SK-N-SH (cell line): ENCODE results near the gene SND1. TPM values are rescaled to one million over a fixed set of nuclear protein-coding genes. Genes with fewer than 3 reads are reported as not detected.

ENCODE experiments used
- CTCF ChIA-PET: fragments of 300-600, 350-600 bp; formaldehyde crosslinking; extraction: SDS; loops from one replicate; lab custom pipeline; 2021; lab: Yijun Ruan, JAX
- POLR2A ChIA-PET: fragments of 350-600 bp; sonication (Branson Sonifier 250); formaldehyde crosslinking; extraction: SDS; loops from one replicate; lab custom pipeline; 2020; ENCODE audit warnings: antibody characterized with exemption, inconsistent platforms; lab: Yijun Ruan, JAX
- DNase-seq: peaks from one replicate; pipeline ENCODE4 v3.0.0; 2012
- H2AFZ ChIP-seq: fragments of 200-600 bp; sonication (generic); 2 replicates; pipeline ENCODE4 v1.8.1; 2016; ENCODE audit warnings: antibody characterized with exemption, mild to moderate bottlenecking, low read depth
- H3F3A ChIP-seq: fragments of 200-600 bp; sonication (generic); replicated peaks from 2 replicates; pipeline ENCODE3; 2016; ENCODE audit warnings: antibody characterized with exemption, mild to moderate bottlenecking; ENCODE audit not compliant: insufficient read depth
- H3K27ac ChIP-seq, 2 experiments: fragments of 200-500 bp in 1 of 2; fragments of 200-600 bp in 1 of 2; sonication (Bioruptor generic) in 1 of 2; sonication (generic), shearing (Covaris generic) in 1 of 2; 2 replicates each; pipeline versions ENCODE4 v1.5.1 to v1.6.1; 2014 to 2016; ENCODE audit warnings: low read depth in 2 of 2, inconsistent platforms in 1 of 2, low read length in 1 of 2, mild to moderate bottlenecking in 1 of 2, mixed read lengths in 1 of 2
- H3K27me3 ChIP-seq: fragments of 200-600 bp; sonication (generic), shearing (Covaris generic); 2 replicates; pipeline ENCODE4 v1.6.1; 2016; ENCODE audit warnings: mixed run types; ENCODE audit not compliant: insufficient read depth
- H3K36me3 ChIP-seq, 2 experiments: fragments of 200-500 bp in 1 of 2; fragments of 200-600 bp in 1 of 2; sonication (Bioruptor generic) in 1 of 2; sonication (generic) in 1 of 2; replicated peaks in 1 of 2; 2 replicates each; pipeline versions ENCODE3 to v1.5.1; 2014 to 2016; ENCODE audit warnings: low read length in 1 of 2, mild to moderate bottlenecking in 1 of 2; ENCODE audit not compliant: insufficient read depth in 2 of 2, control insufficient read depth in 1 of 2
- H3K4me1 ChIP-seq, 2 experiments: fragments of 200-500 bp in 1 of 2; fragments of 200-600 bp in 1 of 2; sonication (Bioruptor generic) in 1 of 2; sonication (generic), shearing (Covaris generic) in 1 of 2; 2 replicates each; pipeline versions ENCODE4 v1.5.1 to v1.6.1; 2014 to 2016; ENCODE audit warnings: low read depth in 1 of 2, low read length in 1 of 2, mixed run types in 1 of 2; ENCODE audit not compliant: insufficient read depth in 2 of 2, control insufficient read depth in 1 of 2
- H3K4me2 ChIP-seq: fragments of 200-600 bp; sonication (generic), shearing (Covaris generic); 2 replicates; pipeline ENCODE4 v1.6.1; 2017; ENCODE audit warnings: mixed run types
- H3K4me3 ChIP-seq, 2 experiments: fragments of 200-500 bp in 1 of 2; fragments of 200-600 bp in 1 of 2; sonication (Bioruptor generic) in 1 of 2; sonication (generic), shearing (Covaris generic) in 1 of 2; 2 replicates each; pipeline versions ENCODE4 v1.5.1 to v1.8.1; 2014 to 2016; ENCODE audit warnings: low read depth in 2 of 2, inconsistent platforms in 1 of 2, low read length in 1 of 2, mild to moderate bottlenecking in 1 of 2, mixed read lengths in 1 of 2, moderate library complexity in 1 of 2
- H3K79me2 ChIP-seq: fragments of 200-600 bp; sonication (generic); 2 replicates; pipeline ENCODE4 v1.8.1; 2017; ENCODE audit warnings: mild to moderate bottlenecking; ENCODE audit not compliant: insufficient read depth
- H3K9ac ChIP-seq: fragments of 200-600 bp; sonication (generic); 2 replicates; pipeline ENCODE4 v1.6.1; 2017; ENCODE audit warnings: mixed run types
- H3K9me2 ChIP-seq: fragments of 200-600 bp; sonication (generic); 2 replicates; pipeline ENCODE4 v1.6.1; 2017; ENCODE audit warnings: mixed run types
- H3K9me3 ChIP-seq: fragments of 200-600 bp; sonication (generic); 2 replicates; pipeline ENCODE4 v1.6.1; 2017; ENCODE audit warnings: mixed run types, mild to moderate bottlenecking, moderate library complexity
- H4K20me1 ChIP-seq: fragments of 200-600 bp; sonication (generic); 2 replicates; pipeline ENCODE4 v1.6.1; 2017; ENCODE audit warnings: mild to moderate bottlenecking, mixed run types; ENCODE audit not compliant: insufficient read depth
- EZH2phosphoT487 ChIP-seq: fragments of 200-600 bp; sonication (generic); IDR thresholded peaks from 2 replicates; pipeline ENCODE4 v1.6.1; 2017; ENCODE audit warnings: low read depth, mixed run types, mild to moderate bottlenecking, antibody characterized with exemption, moderate library complexity, borderline replicate concordance
- FOSL2 ChIP-seq: IDR thresholded peaks from 2 replicates; pipeline ENCODE4 v1.4.0; 2012; ENCODE audit warnings: low read depth, mild to moderate bottlenecking, moderate library complexity, borderline replicate concordance
- JUND ChIP-seq: IDR thresholded peaks from 2 replicates; pipeline ENCODE4 v1.4.0; 2012
- NFIC ChIP-seq: IDR thresholded peaks from 2 replicates; pipeline ENCODE4 v1.4.0; 2012; ENCODE audit warnings: borderline replicate concordance
- NRF1 ChIP-seq: IDR thresholded peaks from 2 replicates; pipeline ENCODE4 v1.6.1; 2012; ENCODE audit warnings: low read depth, mild to moderate bottlenecking, low read length
- RFX5 ChIP-seq: IDR thresholded peaks from 2 replicates; pipeline ENCODE4 v1.6.1; 2012; ENCODE audit warnings: mild to moderate bottlenecking, improper control_type of control experiment, low read length
- SIN3A ChIP-seq: IDR thresholded peaks from 2 replicates; pipeline ENCODE4 v1.6.1; 2012; ENCODE audit warnings: low read depth, mild to moderate bottlenecking, low read length, moderate library complexity, borderline replicate concordance
- SMC3 ChIP-seq: IDR thresholded peaks from 2 replicates; pipeline ENCODE4 v1.6.1; 2012; ENCODE audit warnings: low read depth, low read length, improper control_type of control experiment
- TAF1 ChIP-seq: IDR thresholded peaks from 2 replicates; pipeline ENCODE4 v1.6.1; 2012; ENCODE audit warnings: low read depth, mild to moderate bottlenecking, low read length, moderate library complexity, borderline replicate concordance
- WGBS: methylation state at CpG from one replicate; pipeline ENCODE4 v1.1.6; 2017; ENCODE audit warnings: low lambda C conversion rate; 5-methylcytosine and 5-hydroxymethylcytosine counted together
- polyA plus RNA-seq, 3 experiments: library from polyadenylated mRNA; depleted of rRNA; stranded (reverse); fragments of >200 nt; gene quantifications; 2 replicates each; pipeline ENCODE4 v1.2.3, GENCODE V29; 2012
- TF ChIP-seq, protein P1 (sequence below): IDR thresholded peaks from 2 replicates; pipeline ENCODE4 v1.4.0; 2012; ENCODE audit warnings: low read depth, borderline replicate concordance
- TF ChIP-seq, protein P2 (sequence below): fragments of 150-350 bp; IDR thresholded peaks from 2 replicates; pipeline ENCODE4 v1.6.1; 2017; ENCODE audit warnings: antibody characterized with exemption, low read length, low read depth, borderline replicate concordance
- TF ChIP-seq, protein P3 (sequence below): IDR thresholded peaks from 2 replicates; pipeline ENCODE4; 2012
- TF ChIP-seq, protein P4 (sequence below): fragments of 200-600 bp; sonication (generic); IDR thresholded peaks from 2 replicates; pipeline ENCODE4 v1.6.1; 2017; ENCODE audit warnings: antibody characterized with exemption, mild to moderate bottlenecking, moderate library complexity
- TF ChIP-seq, protein P5 (sequence below): fragments of 150-350 bp; IDR thresholded peaks from 2 replicates; pipeline ENCODE4 v1.6.1; 2016; ENCODE audit warnings: mild to moderate bottlenecking, low read depth, low read length

The SND1 gene
- polyA plus RNA-seq, 1 of the 3 experiments (the other 2 are of a cell fraction), result 165 TPM

DNA sequence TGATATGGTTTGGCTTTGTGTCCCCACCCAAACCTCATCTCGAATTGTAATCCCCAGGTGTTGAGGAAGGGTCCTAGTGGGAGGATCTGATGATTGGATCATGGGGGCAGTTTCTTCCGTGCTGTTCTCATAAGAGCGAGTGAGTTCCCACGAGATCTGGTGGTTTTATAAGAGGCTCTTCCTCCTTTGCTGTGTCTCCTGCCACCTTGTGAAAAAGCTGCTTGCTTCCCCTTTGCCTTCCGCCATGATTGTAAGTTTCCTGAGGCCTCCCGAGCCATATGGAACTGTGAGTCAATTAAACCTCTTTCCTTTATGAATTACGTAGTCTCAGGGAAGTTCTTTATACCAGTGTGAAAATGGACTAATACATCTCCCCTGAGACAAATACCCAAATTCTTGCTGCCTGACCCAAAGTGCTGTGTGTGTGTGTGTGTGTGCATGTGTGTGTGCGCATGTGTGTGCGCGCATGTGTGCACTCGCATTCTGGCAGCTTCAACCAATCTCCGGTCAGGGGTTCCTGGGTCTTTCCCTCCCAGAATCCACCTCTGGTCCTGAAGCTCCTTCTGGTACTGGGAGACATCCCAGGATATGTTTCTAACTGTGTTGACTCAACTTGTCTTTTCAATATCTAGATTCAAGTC is 477.4 kb downstream of the SND1 start:
- H3K4me2 ChIP-seq, result no peak overlapping the region
- TF ChIP-seq, protein P1, sequence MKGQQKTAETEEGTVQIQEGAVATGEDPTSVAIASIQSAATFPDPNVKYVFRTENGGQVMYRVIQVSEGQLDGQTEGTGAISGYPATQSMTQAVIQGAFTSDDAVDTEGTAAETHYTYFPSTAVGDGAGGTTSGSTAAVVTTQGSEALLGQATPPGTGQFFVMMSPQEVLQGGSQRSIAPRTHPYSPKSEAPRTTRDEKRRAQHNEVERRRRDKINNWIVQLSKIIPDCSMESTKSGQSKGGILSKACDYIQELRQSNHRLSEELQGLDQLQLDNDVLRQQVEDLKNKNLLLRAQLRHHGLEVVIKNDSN, result no peak
- TF ChIP-seq EZH2phosphoT487, result no peak
- TF ChIP-seq, protein P2, sequence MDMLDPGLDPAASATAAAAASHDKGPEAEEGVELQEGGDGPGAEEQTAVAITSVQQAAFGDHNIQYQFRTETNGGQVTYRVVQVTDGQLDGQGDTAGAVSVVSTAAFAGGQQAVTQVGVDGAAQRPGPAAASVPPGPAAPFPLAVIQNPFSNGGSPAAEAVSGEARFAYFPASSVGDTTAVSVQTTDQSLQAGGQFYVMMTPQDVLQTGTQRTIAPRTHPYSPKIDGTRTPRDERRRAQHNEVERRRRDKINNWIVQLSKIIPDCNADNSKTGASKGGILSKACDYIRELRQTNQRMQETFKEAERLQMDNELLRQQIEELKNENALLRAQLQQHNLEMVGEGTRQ, result no peak
- TF ChIP-seq RFX5, result no peak
- no peak for TF ChIP-seq TAF1
- TF ChIP-seq FOSL2, result no peak
- TF ChIP-seq, protein P3, sequence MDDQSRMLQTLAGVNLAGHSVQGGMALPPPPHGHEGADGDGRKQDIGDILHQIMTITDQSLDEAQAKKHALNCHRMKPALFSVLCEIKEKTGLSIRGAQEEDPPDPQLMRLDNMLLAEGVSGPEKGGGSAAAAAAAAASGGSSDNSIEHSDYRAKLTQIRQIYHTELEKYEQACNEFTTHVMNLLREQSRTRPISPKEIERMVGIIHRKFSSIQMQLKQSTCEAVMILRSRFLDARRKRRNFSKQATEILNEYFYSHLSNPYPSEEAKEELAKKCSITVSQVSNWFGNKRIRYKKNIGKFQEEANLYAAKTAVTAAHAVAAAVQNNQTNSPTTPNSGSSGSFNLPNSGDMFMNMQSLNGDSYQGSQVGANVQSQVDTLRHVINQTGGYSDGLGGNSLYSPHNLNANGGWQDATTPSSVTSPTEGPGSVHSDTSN, result no peak
- TF ChIP-seq, protein P4, sequence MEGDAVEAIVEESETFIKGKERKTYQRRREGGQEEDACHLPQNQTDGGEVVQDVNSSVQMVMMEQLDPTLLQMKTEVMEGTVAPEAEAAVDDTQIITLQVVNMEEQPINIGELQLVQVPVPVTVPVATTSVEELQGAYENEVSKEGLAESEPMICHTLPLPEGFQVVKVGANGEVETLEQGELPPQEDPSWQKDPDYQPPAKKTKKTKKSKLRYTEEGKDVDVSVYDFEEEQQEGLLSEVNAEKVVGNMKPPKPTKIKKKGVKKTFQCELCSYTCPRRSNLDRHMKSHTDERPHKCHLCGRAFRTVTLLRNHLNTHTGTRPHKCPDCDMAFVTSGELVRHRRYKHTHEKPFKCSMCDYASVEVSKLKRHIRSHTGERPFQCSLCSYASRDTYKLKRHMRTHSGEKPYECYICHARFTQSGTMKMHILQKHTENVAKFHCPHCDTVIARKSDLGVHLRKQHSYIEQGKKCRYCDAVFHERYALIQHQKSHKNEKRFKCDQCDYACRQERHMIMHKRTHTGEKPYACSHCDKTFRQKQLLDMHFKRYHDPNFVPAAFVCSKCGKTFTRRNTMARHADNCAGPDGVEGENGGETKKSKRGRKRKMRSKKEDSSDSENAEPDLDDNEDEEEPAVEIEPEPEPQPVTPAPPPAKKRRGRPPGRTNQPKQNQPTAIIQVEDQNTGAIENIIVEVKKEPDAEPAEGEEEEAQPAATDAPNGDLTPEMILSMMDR, result no peak
- TF ChIP-seq NFIC, result no peak
- no peak for TF ChIP-seq NRF1
- no peak for TF ChIP-seq JUND
- TF ChIP-seq, protein P5, sequence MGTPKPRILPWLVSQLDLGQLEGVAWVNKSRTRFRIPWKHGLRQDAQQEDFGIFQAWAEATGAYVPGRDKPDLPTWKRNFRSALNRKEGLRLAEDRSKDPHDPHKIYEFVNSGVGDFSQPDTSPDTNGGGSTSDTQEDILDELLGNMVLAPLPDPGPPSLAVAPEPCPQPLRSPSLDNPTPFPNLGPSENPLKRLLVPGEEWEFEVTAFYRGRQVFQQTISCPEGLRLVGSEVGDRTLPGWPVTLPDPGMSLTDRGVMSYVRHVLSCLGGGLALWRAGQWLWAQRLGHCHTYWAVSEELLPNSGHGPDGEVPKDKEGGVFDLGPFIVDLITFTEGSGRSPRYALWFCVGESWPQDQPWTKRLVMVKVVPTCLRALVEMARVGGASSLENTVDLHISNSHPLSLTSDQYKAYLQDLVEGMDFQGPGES, result no peak
- TF ChIP-seq SIN3A, result no peak
- TF ChIP-seq SMC3, result no peak
- TF ChIP-seq, all 33 proteins: peak for 0
- DNase-seq, result no peak
- no peaks in the 10 kb centered on the region for H4K20me1 ChIP-seq
- ChIA-PET CTCF (interaction anchor here (0.7 to 6.3 kb wide), 5 partner anchors 14 to 80 kb away, joined by 3 to 25 read pairs (median 4); no protein-coding TSS in a partner anchor), POLR2A (no interaction called here)
- H3K4me1 ChIP-seq, result no peaks in the 10 kb centered on the region
- H3K9me3 ChIP-seq, result no peaks in the 10 kb centered on the region
- H3K9ac ChIP-seq, result no peak overlapping the region
- H3K4me3 ChIP-seq, result no peak overlapping the region
- H3K27me3 ChIP-seq, result peaks cover 33% of the 10 kb centered on the region; the same call in 1 of the 2 replicates
- H3K9me2 ChIP-seq, result no peaks in the 10 kb centered on the region
- no peaks in the 10 kb centered on the region for H3F3A ChIP-seq
- no peak overlapping the region for H2AFZ ChIP-seq
- no peak overlapping the region for H3K27ac ChIP-seq
- H3K79me2 ChIP-seq, result no peaks in the 10 kb centered on the region
- 57% methylated on average over 12 of the region's 12 CpGs for WGBS
- H3K36me3 ChIP-seq, result no peaks in the 10 kb centered on the region
